ENCODE measurements around the gene NDUFB8. TPM values are rescaled to one million over a fixed set of nuclear protein-coding genes. Genes with fewer than 3 reads are reported as not detected.

Gene NDUFB8
- total and polyA plus RNA-seq, 3 donors from 2014 or later = 141 to 219 (median 150) TPM

DNA sequence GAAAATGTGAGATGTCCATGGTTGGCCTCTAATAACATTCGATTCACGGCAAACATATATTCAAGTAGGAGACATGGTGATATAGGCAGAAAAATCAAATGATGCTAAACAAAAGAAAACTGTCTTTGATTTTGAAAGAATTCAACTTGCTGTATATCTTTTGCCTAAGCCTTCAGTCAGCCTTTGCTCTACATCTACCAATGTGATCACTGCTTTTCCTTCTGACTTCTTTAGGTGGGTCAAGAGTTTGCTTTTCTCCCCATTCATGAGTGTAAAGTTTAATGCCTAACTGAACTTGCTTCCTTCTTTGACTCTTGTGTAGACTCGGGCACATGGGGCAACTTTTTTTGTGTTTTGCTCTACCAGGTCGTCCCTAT, 5.7 kb upstream of the NDUFB8 start:
- 32 to 42% methylated on average over 4 of the region's 4 CpGs for WGBS, 2 donors
- intact Hi-C loops (cut with DNase I; ENCODE audit: low total_unique reads) = no loop called here
- Histone ChIP-seq H3K36me3 (ENCODE audit: low read depth, missing control alignments) (no peaks in the 10 kb centered on the region), H3K4me3 (peak overlapping the region; percentile 77 to 78), H3K4me1 (peaks cover 16% of the 10 kb centered on the region), H3K9me3 (no peaks in the 10 kb centered on the region), H3K27me3 (no peaks in the 10 kb centered on the region), H3K27ac (peak overlapping the region in 1 of 2 donors; percentile 26)
- TF ChIP-seq, protein P1, sequence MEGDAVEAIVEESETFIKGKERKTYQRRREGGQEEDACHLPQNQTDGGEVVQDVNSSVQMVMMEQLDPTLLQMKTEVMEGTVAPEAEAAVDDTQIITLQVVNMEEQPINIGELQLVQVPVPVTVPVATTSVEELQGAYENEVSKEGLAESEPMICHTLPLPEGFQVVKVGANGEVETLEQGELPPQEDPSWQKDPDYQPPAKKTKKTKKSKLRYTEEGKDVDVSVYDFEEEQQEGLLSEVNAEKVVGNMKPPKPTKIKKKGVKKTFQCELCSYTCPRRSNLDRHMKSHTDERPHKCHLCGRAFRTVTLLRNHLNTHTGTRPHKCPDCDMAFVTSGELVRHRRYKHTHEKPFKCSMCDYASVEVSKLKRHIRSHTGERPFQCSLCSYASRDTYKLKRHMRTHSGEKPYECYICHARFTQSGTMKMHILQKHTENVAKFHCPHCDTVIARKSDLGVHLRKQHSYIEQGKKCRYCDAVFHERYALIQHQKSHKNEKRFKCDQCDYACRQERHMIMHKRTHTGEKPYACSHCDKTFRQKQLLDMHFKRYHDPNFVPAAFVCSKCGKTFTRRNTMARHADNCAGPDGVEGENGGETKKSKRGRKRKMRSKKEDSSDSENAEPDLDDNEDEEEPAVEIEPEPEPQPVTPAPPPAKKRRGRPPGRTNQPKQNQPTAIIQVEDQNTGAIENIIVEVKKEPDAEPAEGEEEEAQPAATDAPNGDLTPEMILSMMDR (IDR thresholded peaks at IDR 0.05) = no peak
- TF ChIP-seq POLR2A (IDR thresholded peaks at IDR 0.05) = no peak
- DNase-seq = no peak

DNA sequence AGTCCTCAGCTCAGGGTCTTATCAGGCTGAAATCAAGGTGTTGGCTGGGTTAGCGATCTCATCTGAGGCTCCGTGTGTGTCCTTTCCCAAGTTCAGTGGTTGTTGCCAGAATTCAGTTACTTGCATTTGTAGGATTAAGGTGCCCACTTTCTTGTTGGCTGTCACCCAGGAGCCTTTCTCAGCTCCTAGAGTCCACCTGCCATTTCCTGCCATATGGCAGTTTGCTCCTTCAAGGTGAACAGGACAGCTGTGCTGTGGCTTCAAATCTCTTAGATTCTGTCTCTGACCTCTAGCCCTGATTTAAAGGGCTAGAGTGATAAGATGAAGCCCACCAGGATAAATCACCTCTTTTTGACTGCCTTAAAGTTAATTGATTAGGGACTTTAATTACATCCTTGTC, 5.1 kb upstream of the NDUFB8 start:
- Histone ChIP-seq H3K9me3 (no peaks in the 10 kb centered on the region), H3K27ac (no peak overlapping the region), H3K4me1 (peaks cover 16% of the 10 kb centered on the region), H3K4me3 (no peak overlapping the region), H3K36me3 (ENCODE audit: low read depth, missing control alignments) (no peaks in the 10 kb centered on the region), H3K27me3 (no peaks in the 10 kb centered on the region)
- TF ChIP-seq POLR2A (IDR thresholded peaks at IDR 0.05) = no peak
- TF ChIP-seq, protein P1 (IDR thresholded peaks at IDR 0.05) = no peak
- no peak for DNase-seq
- 36 to 39% methylated on average over 2 of the region's 2 CpGs for WGBS, 2 donors
- intact Hi-C loops (cut with DNase I; ENCODE audit: low total_unique reads) = no loop called here

DNA sequence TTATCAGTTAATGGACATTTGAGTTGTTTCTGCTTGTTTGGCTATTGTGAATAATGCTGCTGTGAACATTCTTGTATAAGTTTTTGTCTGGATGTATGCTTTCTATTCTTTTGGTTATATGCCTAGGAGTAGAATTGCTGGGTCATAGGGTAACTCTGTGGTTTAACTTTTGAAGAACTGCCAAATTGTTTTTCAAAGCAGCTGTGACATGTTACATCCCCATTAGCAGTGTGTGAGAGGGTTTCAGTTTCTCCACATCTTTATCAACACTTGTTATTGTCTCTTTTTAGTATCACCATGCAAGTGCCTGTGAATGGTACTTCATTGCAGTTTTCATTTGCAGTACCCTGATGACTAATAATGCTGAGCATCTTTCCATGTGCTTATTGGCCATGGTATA, 2.1 kb upstream of the NDUFB8 start:
- H3K4me1 ChIP-seq = peaks cover 27% of the 10 kb centered on the region
- H3K4me3 ChIP-seq = no peak overlapping the region
- TF ChIP-seq, protein P1 (IDR thresholded peaks at IDR 0.05) = no peak
- TF ChIP-seq POLR2A (IDR thresholded peaks at IDR 0.05) = no peak
- no peaks in the 10 kb centered on the region for H3K36me3 ChIP-seq (ENCODE audit: low read depth, missing control alignments)
- intact Hi-C loops (cut with DNase I; ENCODE audit: low total_unique reads) = no loop called here
- no peaks in the 10 kb centered on the region for H3K9me3 ChIP-seq
- no peaks in the 10 kb centered on the region for H3K27me3 ChIP-seq
- DNase-seq = no peak
- no peak overlapping the region for H3K27ac ChIP-seq

DNA sequence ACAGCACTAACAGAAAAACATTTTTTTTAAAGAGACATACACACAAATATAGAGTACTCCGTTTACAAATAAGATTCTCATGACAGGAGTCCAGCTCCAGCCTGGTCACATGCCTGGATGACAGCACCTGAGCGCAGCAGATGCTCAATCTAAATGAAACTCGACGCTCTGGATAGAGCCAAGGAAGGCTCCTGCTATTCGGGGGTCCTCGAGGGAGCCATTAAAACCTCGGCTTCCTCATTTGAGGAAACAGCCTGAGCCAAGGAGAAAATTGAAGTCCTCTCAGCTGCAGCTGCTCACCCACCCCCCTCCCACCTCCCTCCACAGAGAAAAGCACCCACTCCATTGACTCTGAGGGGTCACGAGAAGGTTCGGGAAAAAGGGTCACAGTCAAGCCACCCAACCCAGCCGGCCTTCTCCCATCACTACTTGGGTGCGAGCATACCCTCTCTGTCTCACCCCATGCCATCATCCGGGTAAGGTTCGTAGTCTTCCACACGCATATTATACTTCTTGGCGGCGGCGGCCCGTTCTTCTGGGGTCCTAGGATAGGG, 673 bp downstream of the NDUFB8 start:
- TF ChIP-seq POLR2A (IDR thresholded peaks at IDR 0.05) = no peak
- TF ChIP-seq, protein P1 (IDR thresholded peaks at IDR 0.05) = no peak
- H3K27ac ChIP-seq = peak overlapping the region; percentile 61 to 79
- DNase-seq = peak; percentile 34
- peak overlapping the region; percentile 62 to 95 for H3K4me3 ChIP-seq
- H3K4me1 ChIP-seq = peaks cover 12% of the 10 kb centered on the region
- 1 to 2% methylated on average over 18 of the region's 18 CpGs for WGBS, 2 donors
- no peaks in the 10 kb centered on the region for H3K9me3 ChIP-seq
- no peaks in the 10 kb centered on the region for H3K27me3 ChIP-seq
- H3K36me3 ChIP-seq (ENCODE audit: low read depth, missing control alignments) = no peaks in the 10 kb centered on the region
- intact Hi-C loops (cut with DNase I; ENCODE audit: low total_unique reads) = no loop called here
